ENCODE measurements around the gene PICK1.
"Not testable (repeated sequence)": the region's sequence is repeated elsewhere in the genome, so short reads cannot be mapped to it uniquely, and the experiment has no call there.

The PICK1 gene

DNA sequence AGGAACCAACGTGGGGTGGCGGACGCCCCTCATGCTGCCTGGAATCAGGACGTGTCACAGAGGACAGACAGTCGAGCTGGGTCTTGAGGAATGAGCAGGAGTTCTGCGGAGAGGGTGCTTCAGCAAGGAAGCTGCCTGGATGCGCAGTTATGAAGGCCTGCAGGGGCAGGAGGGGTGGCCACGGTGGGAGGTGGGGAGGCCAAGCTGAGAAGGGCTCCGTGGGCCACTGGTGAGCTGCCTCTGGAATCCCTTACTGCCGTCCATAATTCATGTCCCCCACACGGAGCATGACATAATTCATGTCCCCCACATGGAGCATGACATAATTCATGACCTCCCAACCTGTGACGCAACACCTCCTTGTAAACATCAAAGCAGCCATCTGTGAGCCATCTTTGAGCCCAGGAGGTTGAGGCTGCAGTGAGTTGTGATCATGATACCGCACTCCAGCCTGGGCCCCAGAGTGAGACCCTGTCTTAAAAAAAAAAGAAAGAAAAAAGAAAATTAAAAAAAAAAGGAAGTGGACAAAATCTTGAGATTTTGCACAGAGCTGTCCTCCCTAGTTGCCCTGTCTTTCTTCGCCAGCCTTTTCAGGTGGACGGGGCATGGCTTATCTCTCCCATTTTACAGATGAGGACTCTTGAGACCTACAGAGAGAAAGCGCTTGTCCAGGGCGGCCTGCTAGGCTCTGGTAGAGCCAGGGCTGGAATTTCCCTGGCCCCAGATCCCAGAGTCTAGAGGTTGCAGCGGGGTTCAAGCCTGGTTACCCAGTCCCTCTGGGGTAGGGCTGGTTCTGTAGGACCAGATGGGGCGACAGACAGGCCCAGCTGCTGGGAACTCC lies 24.3 kb upstream of the PICK1 start:
- DNase-seq (ENCODE audit: insufficient read length, low spot score) (no peak), FAIRE-seq (no peak)
- no peak for TF ChIP-seq CTCF (IDR thresholded peaks at IDR 0.05; ENCODE audit: insufficient read depth, missing control alignments)

DNA sequence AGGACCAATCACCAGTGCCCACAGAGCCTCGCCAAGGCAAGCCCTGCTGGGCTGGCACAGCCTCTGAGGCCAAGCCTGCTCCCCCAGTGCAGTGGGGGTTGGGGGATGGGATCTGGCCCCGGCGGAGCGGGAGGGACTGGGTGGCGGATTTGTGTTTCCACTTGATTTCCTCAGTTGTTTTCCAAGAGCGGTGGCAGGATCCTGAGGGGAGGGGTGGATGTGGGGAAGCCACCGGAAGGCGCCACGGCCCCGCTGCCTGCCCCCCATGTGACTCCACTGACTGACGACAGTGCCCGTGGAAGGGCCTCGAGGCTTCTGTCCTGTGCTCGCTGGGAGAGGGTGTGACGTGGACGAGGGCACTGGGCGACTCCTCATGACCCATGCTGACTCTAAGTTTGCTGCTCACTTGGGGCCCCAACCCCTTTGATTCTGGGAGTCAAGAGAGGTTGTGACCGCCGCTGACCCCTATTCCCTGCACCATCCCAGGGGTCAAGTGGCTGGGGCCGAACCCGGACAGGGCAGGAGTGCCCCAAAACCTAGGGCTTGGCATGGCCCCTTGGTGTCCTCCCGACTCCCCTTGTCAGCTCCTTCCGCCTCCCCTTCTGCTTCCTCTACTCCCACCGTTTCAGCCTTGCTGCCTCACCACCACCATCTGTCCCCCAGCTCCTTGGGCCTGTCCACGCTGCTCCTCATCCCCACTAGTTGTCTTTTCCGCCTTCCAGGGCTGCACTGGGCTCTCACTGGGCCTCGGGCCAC lies 23.5 kb upstream of the PICK1 start:
- no peak for TF ChIP-seq CTCF (IDR thresholded peaks at IDR 0.05; ENCODE audit: insufficient read depth, missing control alignments)
- FAIRE-seq (no peak), DNase-seq (ENCODE audit: insufficient read length, low spot score) (no peak)

DNA sequence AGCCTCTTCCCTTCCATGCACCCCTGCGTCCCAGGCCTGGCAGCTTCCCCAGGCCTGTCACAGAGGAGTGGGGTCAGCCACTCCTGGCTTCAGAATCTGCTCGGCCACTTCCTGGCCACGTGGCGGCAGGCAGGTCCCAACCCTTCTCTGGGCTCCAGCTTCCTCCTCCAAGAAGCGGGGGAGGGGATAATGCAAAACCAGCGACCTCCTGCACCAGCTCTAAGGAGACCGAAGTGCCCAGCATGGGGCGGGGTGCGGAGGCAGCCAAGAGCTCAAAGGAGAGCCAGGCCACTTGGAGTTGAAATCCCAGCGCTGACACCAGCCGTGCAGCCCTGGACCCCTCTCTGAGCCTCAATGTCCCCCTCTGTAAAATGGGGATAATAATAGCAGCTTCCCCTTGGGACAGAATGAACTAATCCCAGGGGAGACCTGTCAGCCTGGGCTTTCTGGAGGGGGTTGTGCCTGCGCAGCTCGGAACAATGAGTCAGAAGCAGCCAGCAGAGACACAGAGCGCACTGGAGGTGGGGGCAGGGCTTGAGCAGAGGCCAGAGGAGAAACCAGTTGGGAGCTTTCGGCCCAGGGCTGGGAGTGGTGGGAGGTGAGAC lies 22.8 kb upstream of the PICK1 start:
- no peak for FAIRE-seq
- no peak for DNase-seq (ENCODE audit: insufficient read length, low spot score)
- no peak for TF ChIP-seq CTCF (IDR thresholded peaks at IDR 0.05; ENCODE audit: insufficient read depth, missing control alignments)

GRCh38 chr22:38034884-38035529 lies 22.2 kb upstream of the PICK1 start:
- TF ChIP-seq CTCF (IDR thresholded peaks at IDR 0.05; ENCODE audit: insufficient read depth, missing control alignments) = no peak
- no peak for FAIRE-seq
- no peak for DNase-seq (ENCODE audit: insufficient read length, low spot score)

DNA sequence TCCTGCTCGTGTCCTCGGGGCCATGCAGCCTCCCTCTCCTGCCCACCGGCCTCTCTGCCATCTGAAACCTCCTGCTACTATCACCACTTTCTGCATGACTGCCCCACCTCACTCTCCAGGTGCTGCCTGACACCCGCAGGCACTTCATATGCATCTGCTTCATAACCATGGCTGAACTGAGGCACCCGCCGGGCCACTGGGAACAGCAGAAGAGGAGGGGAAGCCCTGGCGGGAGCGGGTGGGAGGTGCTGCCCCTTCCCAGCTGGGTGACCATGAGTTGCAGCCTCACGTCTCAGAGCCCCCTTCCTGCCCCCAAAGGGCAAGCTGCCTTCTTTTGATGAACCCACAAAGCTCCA lies 21.7 kb upstream of the PICK1 start:
- no peak for FAIRE-seq
- TF ChIP-seq CTCF (IDR thresholded peaks at IDR 0.05; ENCODE audit: insufficient read depth, missing control alignments) = no peak
- no peak for DNase-seq (ENCODE audit: insufficient read length, low spot score)

DNA sequence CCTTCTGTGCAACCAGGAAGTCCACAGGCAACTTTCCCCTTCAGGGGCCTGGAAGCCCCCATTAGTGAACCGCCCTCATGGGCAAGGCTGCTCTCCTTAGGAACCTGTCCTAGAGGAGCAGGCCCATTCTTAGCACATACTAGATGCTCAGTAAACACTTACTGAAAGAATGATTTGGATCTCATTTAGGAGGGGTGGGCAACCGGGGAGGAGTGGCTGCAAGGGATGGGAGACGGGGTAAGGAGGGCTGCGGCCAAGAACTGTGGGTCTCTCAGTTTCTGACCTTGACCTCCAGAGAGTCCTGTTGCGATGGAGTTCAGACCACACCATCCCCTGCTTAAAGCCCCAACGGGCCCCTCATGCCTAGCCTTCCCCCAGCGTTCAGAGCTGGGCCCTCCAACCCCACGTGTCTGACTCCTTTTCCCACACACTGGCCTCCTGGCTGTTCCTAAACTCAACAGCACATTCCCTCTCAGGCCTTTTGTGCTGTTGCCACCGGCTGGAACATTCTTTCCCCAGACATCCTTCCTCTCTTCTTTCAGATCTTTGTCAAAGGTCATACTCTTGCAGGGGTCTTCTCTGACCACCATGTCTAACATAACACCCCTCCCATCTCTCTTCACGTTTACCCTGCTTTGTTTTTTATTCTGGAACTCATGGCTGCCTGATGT lies 20.7 kb upstream of the PICK1 start:
- FAIRE-seq (no peak), DNase-seq (ENCODE audit: insufficient read length, low spot score) (no peak)
- no peak for TF ChIP-seq CTCF (IDR thresholded peaks at IDR 0.05; ENCODE audit: insufficient read depth, missing control alignments)

GRCh38 chr22:38037367-38038150 lies 19.6 kb upstream of the PICK1 start:
- not testable (repeated sequence) for DNase-seq (ENCODE audit: insufficient read length, low spot score); FAIRE-seq
